Gastrocnemius medialis (tissue), 4 donors: ENCODE measurements around the gene AP5Z1. TPM values are rescaled to one million over a fixed set of nuclear protein-coding genes. Genes with fewer than 3 reads are reported as not detected.

Experiments
- ATAC-seq, 2 donors: fragments of 150-250 bp; one replicate each; pipeline ENCODE4 v1.9.1; 2016
- DNase-seq, 2 donors: peaks; one replicate each; pipeline ENCODE4 v3.0.0-alpha.2; 2019
- H3K27ac ChIP-seq, 4 donors: fragments of 200-600 bp; sonication (generic); 1 replicate in 1 of 4; 2 replicates in 3 of 4; pipeline ENCODE4 v1.5.1; 2016 to 2018; ENCODE audit warnings: mild to moderate bottlenecking in 2 of 4, moderate library complexity in 1 of 4
- H3K27me3 ChIP-seq, 3 donors: fragments of 200-600 bp; sonication (generic) in 2 of 3; 1 replicate in 1 of 3; 2 replicates in 2 of 3; pipeline versions ENCODE4 v1.5.1 to v1.6.0; 2016 to 2019; ENCODE audit warnings: mild to moderate bottlenecking in 1 of 3, moderate library complexity in 1 of 3
- H3K36me3 ChIP-seq, 2 donors: fragments of 200-600 bp; sonication (generic) in 1 of 2; one replicate each; pipeline ENCODE4 v1.5.1; 2017 to 2018
- H3K4me1 ChIP-seq, 2 donors: fragments of 200-600 bp; sonication (generic) in 1 of 2; one replicate each; pipeline ENCODE4 v1.5.1; 2016 to 2017; ENCODE audit warnings: mild to moderate bottlenecking in 2 of 2
- H3K4me3 ChIP-seq, 4 donors: fragments of 200-600 bp; sonication (generic) in 3 of 4; 1 replicate in 1 of 4; 2 replicates in 3 of 4; pipeline ENCODE4 v1.5.1; 2016 to 2019; ENCODE audit warnings: mild to moderate bottlenecking in 2 of 4
- H3K9me3 ChIP-seq, 3 donors: fragments of 200-600 bp; sonication (generic) in 2 of 3; 1 replicate in 1 of 3; 2 replicates in 2 of 3; pipeline ENCODE4 v1.5.1; 2016 to 2019
- POLR2A ChIP-seq, 2 donors: fragments of 450-650 bp; IDR thresholded peaks; one replicate each; pipeline ENCODE4 v1.6.1; 2017; ENCODE audit warnings: antibody characterized with exemption in 2 of 2, mild to moderate bottlenecking in 2 of 2, moderate library complexity in 2 of 2
- in situ Hi-C, 4 donors: fragments of 200-750 bp; cut with MboI; loops; one replicate each; pipeline versions ENCODE4 v1.15.0 to v1.8.0; 2017; ENCODE audit warnings: low sequenced_read_pairs in 4 of 4
- intact Hi-C: fragments of 100-400 bp; cut with DNase I; formaldehyde crosslinking; loops from one replicate; pipeline ENCODE4 v1.15.1; 2023; ENCODE audit warnings: low total_unique reads
- total RNA-seq, 4 donors: library from RNA; depleted of rRNA; stranded (reverse); fragments of >200 nt; gene quantifications; one replicate each; pipeline versions ENCODE4 v1.1.0 to v1.2.3, GENCODE V29; 2016
- TF ChIP-seq, protein P1 (sequence below), 5 experiments: fragments of 450-650 bp in 3 of 5; fragments of 200-600 bp in 2 of 5; sonication (generic) in 2 of 5; IDR thresholded peaks in 4 of 5; conservative IDR thresholded peaks in 1 of 5; 1 replicate in 4 of 5; 2 replicates in 1 of 5; pipeline ENCODE4 v1.5.1; 2016 to 2019; ENCODE audit warnings: antibody characterized with exemption in 5 of 5, mild to moderate bottlenecking in 3 of 5, moderate library complexity in 3 of 5

Gene AP5Z1
- total RNA-seq, 4 donors from 2014 or later = 10.2 to 18.1 (median 14.6) TPM

GRCh38 chr7:4734587-4735345 is 40.7 kb upstream of the AP5Z1 start:
- ATAC-seq (peak; percentile 73 to 84), DNase-seq (peak; percentile 88)
- H3K4me1 ChIP-seq = peaks cover 44 to 55% of the 10 kb centered on the region in 2 donors
- H3K27me3 ChIP-seq = no peaks in the 10 kb centered on the region
- H3K4me3 ChIP-seq = peak overlapping the region; percentile 18 to 31 (median 20)
- H3K36me3 ChIP-seq = no peaks in the 10 kb centered on the region
- intact Hi-C loops = loop anchor here (1.0 to 5.0 kb wide), 2 partner anchors 19 to 1972 kb away; no protein-coding TSS in a partner anchor
- TF ChIP-seq, protein P1, sequence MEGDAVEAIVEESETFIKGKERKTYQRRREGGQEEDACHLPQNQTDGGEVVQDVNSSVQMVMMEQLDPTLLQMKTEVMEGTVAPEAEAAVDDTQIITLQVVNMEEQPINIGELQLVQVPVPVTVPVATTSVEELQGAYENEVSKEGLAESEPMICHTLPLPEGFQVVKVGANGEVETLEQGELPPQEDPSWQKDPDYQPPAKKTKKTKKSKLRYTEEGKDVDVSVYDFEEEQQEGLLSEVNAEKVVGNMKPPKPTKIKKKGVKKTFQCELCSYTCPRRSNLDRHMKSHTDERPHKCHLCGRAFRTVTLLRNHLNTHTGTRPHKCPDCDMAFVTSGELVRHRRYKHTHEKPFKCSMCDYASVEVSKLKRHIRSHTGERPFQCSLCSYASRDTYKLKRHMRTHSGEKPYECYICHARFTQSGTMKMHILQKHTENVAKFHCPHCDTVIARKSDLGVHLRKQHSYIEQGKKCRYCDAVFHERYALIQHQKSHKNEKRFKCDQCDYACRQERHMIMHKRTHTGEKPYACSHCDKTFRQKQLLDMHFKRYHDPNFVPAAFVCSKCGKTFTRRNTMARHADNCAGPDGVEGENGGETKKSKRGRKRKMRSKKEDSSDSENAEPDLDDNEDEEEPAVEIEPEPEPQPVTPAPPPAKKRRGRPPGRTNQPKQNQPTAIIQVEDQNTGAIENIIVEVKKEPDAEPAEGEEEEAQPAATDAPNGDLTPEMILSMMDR (IDR thresholded peaks at IDR 0.05 in 4 of 5, conservative IDR thresholded peaks at IDR 0.05 in 1 of 5) = no peak
- TF ChIP-seq POLR2A (IDR thresholded peaks at IDR 0.05) = peak; percentile 31 to 65
- no peaks in the 10 kb centered on the region for H3K9me3 ChIP-seq
- H3K27ac ChIP-seq = peak overlapping the region; percentile 85 to 89 (median 86)
- in situ Hi-C loops = no loop called here

DNA sequence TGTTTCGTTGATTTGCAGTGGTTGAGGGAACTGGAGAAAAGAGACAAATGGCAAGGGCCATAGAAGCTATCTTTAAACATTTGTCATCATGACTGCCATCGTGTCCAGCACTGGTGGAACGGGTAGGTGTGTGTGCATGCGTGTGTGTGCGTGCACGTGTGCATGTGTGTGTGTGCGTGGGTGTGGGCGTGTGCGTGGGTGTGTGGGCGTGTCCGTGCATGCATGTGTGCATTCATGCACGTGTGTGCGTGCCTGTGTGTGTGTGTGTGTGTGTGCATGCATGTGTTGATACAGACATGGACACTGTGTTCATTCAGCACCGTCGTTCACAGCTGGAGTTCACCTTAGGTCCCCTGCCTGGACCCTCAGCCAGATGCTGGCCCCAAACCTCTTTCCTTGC is 38.1 kb upstream of the AP5Z1 start:
- in situ Hi-C loops = no loop called here

GRCh38 chr7:4738711-4739527 is 36.5 kb upstream of the AP5Z1 start:
- peak overlapping the region; percentile 34 to 56 (median 47) for H3K4me3 ChIP-seq
- peaks cover 48 to 59% of the 10 kb centered on the region in 2 donors for H3K4me1 ChIP-seq
- peaks cover 0 to 14% of the 10 kb centered on the region in 2 donors for H3K36me3 ChIP-seq
- ATAC-seq = peak; percentile 15 to 42
- H3K27ac ChIP-seq = peak overlapping the region; percentile 83 to 94 (median 92)
- H3K27me3 ChIP-seq = no peaks in the 10 kb centered on the region
- intact Hi-C loops (loop anchor here (1.0 to 5.0 kb wide), 3 partner anchors 24 to 1977 kb away; no protein-coding TSS in a partner anchor), in situ Hi-C loops (no loop called here)
- DNase-seq = peak in 1 of 2 donors; percentile 57
- H3K9me3 ChIP-seq = no peaks in the 10 kb centered on the region
- TF ChIP-seq POLR2A (IDR thresholded peaks at IDR 0.05) = peak in 1 of 2 donors; percentile 13
- TF ChIP-seq, protein P1 (IDR thresholded peaks at IDR 0.05 in 4 of 5, conservative IDR thresholded peaks at IDR 0.05 in 1 of 5) = no peak

More for the DNA sequence above, 38.1 kb upstream of the AP5Z1 start:
- Histone ChIP-seq H3K4me1 (peaks cover 42 to 55% of the 10 kb centered on the region in 2 donors), H3K4me3 (no peak overlapping the region), H3K9me3 (no peaks in the 10 kb centered on the region), H3K27ac (peak overlapping the region in 2 of 4 donors; percentile 89 to 91), H3K27me3 (no peaks in the 10 kb centered on the region), H3K36me3 (peaks cover 0 to 8% of the 10 kb centered on the region in 2 donors)
- intact Hi-C loops = loop anchor here (5.0 kb wide), 1 partner anchor 1975 kb away; no protein-coding TSS in a partner anchor
- TF ChIP-seq, protein P1 (IDR thresholded peaks at IDR 0.05 in 4 of 5, conservative IDR thresholded peaks at IDR 0.05 in 1 of 5) = no peak
- TF ChIP-seq POLR2A (IDR thresholded peaks at IDR 0.05) = no peak
- DNase-seq (no peak), ATAC-seq (no peak)

DNA sequence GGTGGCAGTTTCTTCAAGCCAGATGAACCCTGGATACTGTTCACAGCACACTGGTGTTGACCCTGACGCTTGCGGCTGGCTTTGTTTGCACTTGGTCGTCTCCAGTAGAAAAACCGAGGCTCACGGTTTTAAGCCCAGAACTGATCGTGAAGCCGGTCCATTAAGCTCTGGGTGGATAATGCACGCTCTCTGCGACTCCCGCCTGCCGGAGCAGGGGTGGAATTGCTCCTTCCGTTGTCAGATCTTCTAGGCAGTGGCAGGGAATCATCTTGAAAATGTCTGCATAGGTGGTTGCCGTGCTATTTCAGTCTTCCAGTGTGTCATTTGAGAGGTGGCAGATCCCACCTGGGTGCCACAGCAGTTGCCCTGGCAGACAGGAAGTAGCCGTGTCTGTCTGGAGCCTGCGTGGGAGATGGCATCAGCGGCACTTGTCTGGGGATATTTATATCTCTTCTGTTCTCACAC is 35.9 kb upstream of the AP5Z1 start:
- Histone ChIP-seq H3K4me1 (peaks cover 49 to 59% of the 10 kb centered on the region in 2 donors), H3K36me3 (peaks cover 0 to 14% of the 10 kb centered on the region in 2 donors), H3K27me3 (no peaks in the 10 kb centered on the region), H3K27ac (peak overlapping the region; percentile 83 to 94 (median 92)), H3K9me3 (no peaks in the 10 kb centered on the region), H3K4me3 (peak overlapping the region; percentile 34 to 56 (median 47))
- ATAC-seq (peak; percentile 61 to 69), DNase-seq (peak; percentile 82 to 93)
- intact Hi-C loops = loop anchor here (1.0 to 5.0 kb wide), 3 partner anchors 24 to 1977 kb away; no protein-coding TSS in a partner anchor
- in situ Hi-C loops = no loop called here
- TF ChIP-seq POLR2A (IDR thresholded peaks at IDR 0.05) = peak; percentile 35 to 67
- TF ChIP-seq, protein P1 (IDR thresholded peaks at IDR 0.05 in 4 of 5, conservative IDR thresholded peaks at IDR 0.05 in 1 of 5) = peak; percentile 43 to 55 (median 47)
